Measurements from ENCODE around the gene CHD9. TPM values are rescaled to one million over a fixed set of nuclear protein-coding genes. Genes with fewer than 3 reads are reported as not detected.
"Not testable (repeated sequence)": the region's sequence is repeated elsewhere in the genome, so short reads cannot be mapped to it uniquely, and the experiment has no call there.

CHD9 gene
- total RNA-seq, 1 donor from 2014 or later = 49.2 TPM

GRCh38 chr16:53067675-53068074, 12.9 kb downstream of the CHD9 start:
- Mint-ChIP-seq H3K27me3 (ENCODE audit: unreplicated experiment) (peaks cover 5% of the 10 kb centered on the region), H3K27ac (ENCODE audit: unreplicated experiment) (no peak overlapping the region), H3K9me3 (ENCODE audit: unreplicated experiment) (no peaks in the 10 kb centered on the region), H3K4me3 (ENCODE audit: unreplicated experiment) (no peak overlapping the region), H3K36me3 (ENCODE audit: low read depth, unreplicated experiment) (peaks cover 4% of the 10 kb centered on the region), H3K4me1 (ENCODE audit: unreplicated experiment) (peaks cover 25% of the 10 kb centered on the region)
- TF ChIP-seq CTCF (IDR thresholded peaks at IDR 0.05; ENCODE audit: unreplicated experiment) = no peak
- no peak for DNase-seq (ENCODE audit: low spot score)

GRCh38 chr16:53068423-53068833, 13.6 kb downstream of the CHD9 start:
- Mint-ChIP-seq H3K27me3 (ENCODE audit: unreplicated experiment) (peaks cover 5% of the 10 kb centered on the region), H3K9me3 (ENCODE audit: unreplicated experiment) (no peaks in the 10 kb centered on the region), H3K4me1 (ENCODE audit: unreplicated experiment) (peaks cover 25% of the 10 kb centered on the region), H3K27ac (ENCODE audit: unreplicated experiment) (no peak overlapping the region), H3K4me3 (ENCODE audit: unreplicated experiment) (no peak overlapping the region), H3K36me3 (ENCODE audit: low read depth, unreplicated experiment) (peaks cover 4% of the 10 kb centered on the region)
- DNase-seq (ENCODE audit: low spot score) = no peak
- no peak for TF ChIP-seq CTCF (IDR thresholded peaks at IDR 0.05; ENCODE audit: unreplicated experiment)

GRCh38 chr16:53069772-53070171, 15.0 kb downstream of the CHD9 start:
- Mint-ChIP-seq H3K9me3 (ENCODE audit: unreplicated experiment) (no peaks in the 10 kb centered on the region), H3K27ac (ENCODE audit: unreplicated experiment) (no peak overlapping the region)
- TF ChIP-seq CTCF (IDR thresholded peaks at IDR 0.05; ENCODE audit: unreplicated experiment) = no peak

GRCh38 chr16:53071748-53072301, 17.0 kb downstream of the CHD9 start:
- H3K9me3 Mint-ChIP-seq (ENCODE audit: unreplicated experiment) = peaks cover 5% of the 10 kb centered on the region
- H3K27ac Mint-ChIP-seq (ENCODE audit: unreplicated experiment) = no peak overlapping the region
- H3K27me3 Mint-ChIP-seq (ENCODE audit: unreplicated experiment) = peaks cover 5% of the 10 kb centered on the region
- peaks cover 28% of the 10 kb centered on the region for H3K36me3 Mint-ChIP-seq (ENCODE audit: low read depth, unreplicated experiment)
- no peak for DNase-seq (ENCODE audit: low spot score)
- peaks cover 12% of the 10 kb centered on the region for H3K4me1 Mint-ChIP-seq (ENCODE audit: unreplicated experiment)
- TF ChIP-seq CTCF (IDR thresholded peaks at IDR 0.05; ENCODE audit: unreplicated experiment) = no peak
- no peak overlapping the region for H3K4me3 Mint-ChIP-seq (ENCODE audit: unreplicated experiment)

More at GRCh38 chr16:53069772-53070171, 15.0 kb downstream of the CHD9 start:
- Mint-ChIP-seq H3K4me3 (ENCODE audit: unreplicated experiment) (no peak overlapping the region), H3K36me3 (ENCODE audit: low read depth, unreplicated experiment) (peaks cover 15% of the 10 kb centered on the region), H3K27me3 (ENCODE audit: unreplicated experiment) (peaks cover 5% of the 10 kb centered on the region), H3K4me1 (ENCODE audit: unreplicated experiment) (peaks cover 24% of the 10 kb centered on the region)
- DNase-seq (ENCODE audit: low spot score) = no peak

- no peak overlapping the region for H3K27ac Mint-ChIP-seq (ENCODE audit: unreplicated experiment)
- H3K4me3 Mint-ChIP-seq (ENCODE audit: unreplicated experiment) = no peak overlapping the region
- peaks cover 29% of the 10 kb centered on the region for H3K36me3 Mint-ChIP-seq (ENCODE audit: low read depth, unreplicated experiment)
- TF ChIP-seq CTCF (IDR thresholded peaks at IDR 0.05; ENCODE audit: unreplicated experiment) = no peak
- DNase-seq (ENCODE audit: low spot score) = no peak
- H3K9me3 Mint-ChIP-seq (ENCODE audit: unreplicated experiment) = peaks cover 5% of the 10 kb centered on the region
- H3K4me1 Mint-ChIP-seq (ENCODE audit: unreplicated experiment) = peaks cover 12% of the 10 kb centered on the region
- H3K27me3 Mint-ChIP-seq (ENCODE audit: unreplicated experiment) = peaks cover 5% of the 10 kb centered on the region
Measured at GRCh38 chr16:53073022-53073421, 18.2 kb downstream of the CHD9 start.

- not testable (repeated sequence) for H3K9me3 Mint-ChIP-seq (ENCODE audit: unreplicated experiment); DNase-seq (ENCODE audit: low spot score); H3K27me3 Mint-ChIP-seq (ENCODE audit: unreplicated experiment); H3K27ac Mint-ChIP-seq (ENCODE audit: unreplicated experiment); H3K4me3 Mint-ChIP-seq (ENCODE audit: unreplicated experiment); H3K4me1 Mint-ChIP-seq (ENCODE audit: unreplicated experiment)
- peaks cover 31% of the 10 kb centered on the region for H3K36me3 Mint-ChIP-seq (ENCODE audit: low read depth, unreplicated experiment)
Measured at GRCh38 chr16:53074296-53074695, 19.5 kb downstream of the CHD9 start.

- Mint-ChIP-seq H3K4me3 (ENCODE audit: unreplicated experiment) (peak overlapping the region; percentile 20), H3K36me3 (ENCODE audit: low read depth, unreplicated experiment) (peaks cover 30% of the 10 kb centered on the region)
- H3K27ac Mint-ChIP-seq (ENCODE audit: unreplicated experiment); H3K4me1 Mint-ChIP-seq (ENCODE audit: unreplicated experiment); H3K9me3 Mint-ChIP-seq (ENCODE audit: unreplicated experiment); H3K27me3 Mint-ChIP-seq (ENCODE audit: unreplicated experiment); DNase-seq (ENCODE audit: low spot score): not testable (repeated sequence)
Measured at GRCh38 chr16:53075461-53075860, 20.7 kb downstream of the CHD9 start.

Data from endothelial cell (in vitro differentiated cells).